ENCODE results near the gene ZNF514. TPM values are rescaled to one million over a fixed set of nuclear protein-coding genes. Genes with fewer than 3 reads are reported as not detected.
"Not testable (repeated sequence)": the region's sequence is repeated elsewhere in the genome, so short reads cannot be mapped to it uniquely, and the experiment has no call there.

Gene ZNF514
- total and polyA plus RNA-seq, 10 of the 15 experiments (the other 5 are each of a cell fraction or from before 2014, with no cell fraction given) = 5.1 to 8.7 (median 6.6) TPM

DNA sequence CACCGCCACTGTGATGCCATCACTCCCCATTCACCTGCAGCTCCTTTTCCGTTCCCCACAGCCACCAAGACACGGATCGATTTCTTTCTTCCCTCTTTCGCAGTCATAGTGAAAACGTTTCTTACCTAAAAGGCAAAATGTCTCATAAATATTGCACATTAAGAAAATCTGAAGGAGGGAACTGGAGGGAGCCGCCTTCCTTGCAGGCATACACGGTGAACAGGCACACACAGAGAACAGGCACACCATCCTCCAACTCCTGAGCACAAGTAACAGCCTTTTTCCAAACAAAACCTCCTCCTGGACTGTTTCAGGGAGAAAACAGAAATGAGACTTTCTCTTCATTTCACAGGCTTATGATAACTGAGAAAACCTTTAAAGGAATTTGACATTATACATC, 55.0 kb downstream of the ZNF514 start:
- Histone ChIP-seq H3K36me3 (ENCODE audit: control insufficient read depth in 2 of 2, insufficient read depth in 2 of 2, low read length in 1 of 2) (peaks cover 16 to 51% of the 10 kb centered on the region in 2 experiments), H3K4me3 (no peak overlapping the region), H3K27me3 (replicated peaks in 1 of 2; ENCODE audit: control insufficient read depth in 2 of 2, insufficient read depth in 2 of 2, low read length in 1 of 2) (no peaks in the 10 kb centered on the region), H3K9ac (ENCODE audit: control insufficient read depth, insufficient read depth, low read length) (no peak overlapping the region), H2AFZ (ENCODE audit: control insufficient read depth, low read depth, low read length) (no peak overlapping the region), H3K79me2 (ENCODE audit: control insufficient read depth, insufficient read depth, low read length) (no peaks in the 10 kb centered on the region), H3K27ac (ENCODE audit: control insufficient read depth, insufficient read depth) (no peak overlapping the region), H3K4me1 (ENCODE audit: control insufficient read depth, insufficient read depth, low read length) (no peaks in the 10 kb centered on the region), H3K4me2 (ENCODE audit: control insufficient read depth, insufficient read depth) (no peak overlapping the region), H4K20me1 (ENCODE audit: control insufficient read depth, insufficient read depth) (no peaks in the 10 kb centered on the region), H3K9me3 (replicated peaks; ENCODE audit: control insufficient read depth, insufficient read depth, low read length) (no peaks in the 10 kb centered on the region)
- ChIA-PET POLR2A (no interaction called here), RAD21 (ENCODE audit: unreplicated experiment) (no interaction called here), CTCF (no interaction called here), SMC1A (ENCODE audit: uncharacterized antibody, unreplicated experiment) (no interaction called here)
- BruUV-seq (replicated peaks) = no TSS peak
- no peak for DNase-seq (ENCODE audit: low read depth, low spot score)
- in situ Hi-C loops (cut with MboI) (no loop called here), intact Hi-C loops (cut with micrococcal nuclease; ENCODE audit: unreplicated experiment) (no loop called here)
- ATAC-seq = no peak
- no peak for TF ChIP-seq POLR2AphosphoS5 (IDR thresholded peaks at IDR 0.05; ENCODE audit: low read length)
- no peak for FAIRE-seq
- 87% methylated on average over 8 of the region's 8 CpGs for WGBS (ENCODE audit: insufficient coverage, insufficient replicate concordance, low lambda C conversion rate, missing lambda C conversion rate)

DNA sequence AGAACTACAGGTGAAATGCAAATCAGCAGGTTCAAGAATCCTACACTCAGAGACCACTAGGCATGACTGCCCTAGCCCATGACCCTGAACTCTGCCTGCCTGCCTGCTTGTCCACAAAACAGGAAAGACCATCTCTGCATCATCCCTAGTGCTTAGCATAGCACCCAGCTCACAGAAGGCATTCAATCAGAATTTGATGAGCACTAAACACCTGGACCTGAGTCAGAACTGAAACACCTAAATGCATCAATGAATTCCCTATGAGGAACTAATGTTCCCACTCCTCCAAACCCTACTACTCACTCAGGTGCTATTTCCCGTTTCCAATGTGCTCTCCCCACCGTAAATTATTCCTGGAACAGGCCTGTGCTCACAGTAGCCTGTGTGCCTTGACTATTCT, 59.7 kb downstream of the ZNF514 start:
- ChIA-PET SMC1A (ENCODE audit: uncharacterized antibody, unreplicated experiment) (no interaction called here), RAD21 (ENCODE audit: unreplicated experiment) (no interaction called here), CTCF (no interaction called here), POLR2A (no interaction called here)
- Histone ChIP-seq H3K27ac (ENCODE audit: control insufficient read depth, insufficient read depth) (no peak overlapping the region), H3K79me2 (ENCODE audit: control insufficient read depth, insufficient read depth, low read length) (no peaks in the 10 kb centered on the region), H3K36me3 (ENCODE audit: control insufficient read depth in 2 of 2, insufficient read depth in 2 of 2, low read length in 1 of 2) (peaks cover 5 to 29% of the 10 kb centered on the region in 2 experiments), H3K27me3 (replicated peaks in 1 of 2; ENCODE audit: control insufficient read depth in 2 of 2, insufficient read depth in 2 of 2, low read length in 1 of 2) (no peaks in the 10 kb centered on the region), H2AFZ (ENCODE audit: control insufficient read depth, low read depth, low read length) (no peak overlapping the region), H3K4me1 (ENCODE audit: control insufficient read depth, insufficient read depth, low read length) (no peaks in the 10 kb centered on the region), H4K20me1 (ENCODE audit: control insufficient read depth, insufficient read depth) (no peaks in the 10 kb centered on the region), H3K4me2 (ENCODE audit: control insufficient read depth, insufficient read depth) (no peak overlapping the region), H3K9ac (ENCODE audit: control insufficient read depth, insufficient read depth, low read length) (no peak overlapping the region), H3K4me3 (no peak overlapping the region), H3K9me3 (replicated peaks; ENCODE audit: control insufficient read depth, insufficient read depth, low read length) (no peaks in the 10 kb centered on the region)
- ATAC-seq = no peak
- intact Hi-C loops (cut with micrococcal nuclease; ENCODE audit: unreplicated experiment) = no loop called here
- in situ Hi-C loops (cut with MboI) = no loop called here
- TF ChIP-seq, protein P1, sequence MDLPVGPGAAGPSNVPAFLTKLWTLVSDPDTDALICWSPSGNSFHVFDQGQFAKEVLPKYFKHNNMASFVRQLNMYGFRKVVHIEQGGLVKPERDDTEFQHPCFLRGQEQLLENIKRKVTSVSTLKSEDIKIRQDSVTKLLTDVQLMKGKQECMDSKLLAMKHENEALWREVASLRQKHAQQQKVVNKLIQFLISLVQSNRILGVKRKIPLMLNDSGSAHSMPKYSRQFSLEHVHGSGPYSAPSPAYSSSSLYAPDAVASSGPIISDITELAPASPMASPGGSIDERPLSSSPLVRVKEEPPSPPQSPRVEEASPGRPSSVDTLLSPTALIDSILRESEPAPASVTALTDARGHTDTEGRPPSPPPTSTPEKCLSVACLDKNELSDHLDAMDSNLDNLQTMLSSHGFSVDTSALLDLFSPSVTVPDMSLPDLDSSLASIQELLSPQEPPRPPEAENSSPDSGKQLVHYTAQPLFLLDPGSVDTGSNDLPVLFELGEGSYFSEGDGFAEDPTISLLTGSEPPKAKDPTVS (IDR thresholded peaks at IDR 0.05; ENCODE audit: low read depth, low read length) = no peak
- no peak for FAIRE-seq
- no peak for DNase-seq (ENCODE audit: low read depth, low spot score)
- BruUV-seq (replicated peaks) = no TSS peak
- WGBS (ENCODE audit: insufficient coverage, insufficient replicate concordance, low lambda C conversion rate, missing lambda C conversion rate) = 71% methylated on average over 2 of the region's 2 CpGs

DNA sequence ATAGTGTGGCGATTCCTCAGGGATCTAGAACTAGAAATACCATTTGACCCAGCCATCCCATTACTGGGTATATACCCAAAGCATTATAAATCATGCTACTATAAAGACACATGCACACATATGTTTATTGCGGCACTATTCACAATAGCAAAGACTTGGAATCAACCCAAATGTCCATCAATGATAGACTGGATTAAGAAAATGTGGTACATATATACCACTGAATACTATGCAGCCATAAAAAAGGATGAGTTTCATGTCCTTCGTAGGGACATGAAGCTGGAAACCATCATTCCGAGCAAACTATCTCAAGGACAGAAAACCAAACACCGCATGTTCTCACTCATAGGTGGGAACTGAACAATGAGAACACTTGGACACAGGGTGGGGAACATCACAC, 61.4 kb downstream of the ZNF514 start:
- CTCF ChIA-PET; FAIRE-seq; H3K27ac ChIP-seq (ENCODE audit: control insufficient read depth, insufficient read depth); H3K4me2 ChIP-seq (ENCODE audit: control insufficient read depth, insufficient read depth); H2AFZ ChIP-seq (ENCODE audit: control insufficient read depth, low read depth, low read length); H3K79me2 ChIP-seq (ENCODE audit: control insufficient read depth, insufficient read depth, low read length); DNase-seq (ENCODE audit: low read depth, low spot score); H4K20me1 ChIP-seq (ENCODE audit: control insufficient read depth, insufficient read depth); H3K4me3 ChIP-seq; H3K9ac ChIP-seq (ENCODE audit: control insufficient read depth, insufficient read depth, low read length); RAD21 ChIA-PET (ENCODE audit: unreplicated experiment); H3K27me3 ChIP-seq (replicated peaks in 1 of 2; ENCODE audit: control insufficient read depth in 2 of 2, insufficient read depth in 2 of 2, low read length in 1 of 2); H3K9me3 ChIP-seq (replicated peaks; ENCODE audit: control insufficient read depth, insufficient read depth, low read length); H3K4me1 ChIP-seq (ENCODE audit: control insufficient read depth, insufficient read depth, low read length); in situ Hi-C loops (cut with MboI); intact Hi-C loops (cut with micrococcal nuclease; ENCODE audit: unreplicated experiment); ATAC-seq; BruUV-seq (replicated peaks): not testable (repeated sequence)
- POLR2A ChIA-PET = interaction anchor here (0.7 kb wide), 1 partner anchor 8 kb away, joined by 4 read pairs; no protein-coding TSS in a partner anchor
- 98% methylated on average over 5 of the region's 5 CpGs for WGBS (ENCODE audit: insufficient coverage, insufficient replicate concordance, low lambda C conversion rate, missing lambda C conversion rate)
- peaks cover 3 to 19% of the 10 kb centered on the region in 2 experiments for H3K36me3 ChIP-seq (ENCODE audit: control insufficient read depth in 2 of 2, insufficient read depth in 2 of 2, low read length in 1 of 2)
- SMC1A ChIA-PET (ENCODE audit: uncharacterized antibody, unreplicated experiment) = interaction anchor here (1.0 kb wide), 1 partner anchor 13 kb away, joined by 3 read pairs; no protein-coding TSS in a partner anchor
